H1 (cell line): ENCODE data around the gene TNFRSF8. TPM values are rescaled to one million over a fixed set of nuclear protein-coding genes. Genes with fewer than 3 reads are reported as not detected.

Experiments used
- CTCF ChIA-PET: fragments of 300-600 bp; sonication (Branson Sonifier 250); formaldehyde crosslinking; loops from one replicate; lab custom pipeline; 2021; ENCODE audit not compliant: partially characterized antibody; lab: Charles Lee
- POLR2A ChIA-PET: fragments of 300-600 bp; sonication (Branson Sonifier 250); formaldehyde crosslinking; loops from one replicate; lab custom pipeline; 2021; ENCODE audit warnings: inconsistent platforms; ENCODE audit not compliant: partially characterized antibody; lab: Charles Lee
- DNase-seq, 2 experiments: peaks; one replicate each; pipeline versions ENCODE4 v3.0.0 to v3.0.0-alpha.2; 2010 to 2022; ENCODE audit warnings: low spot score in 2 of 2, low read depth in 1 of 2, mixed read lengths in 1 of 2
- FAIRE-seq: peaks from 2 replicates; lab custom pipeline; 2011; peaks lifted over from hg19 to GRCh38; lab: Jason Lieb, UNC
- H2AFZ ChIP-seq: 2 replicates; pipeline ENCODE4 v1.8.1; 2012; ENCODE audit warnings: low read length, inconsistent platforms
- H2AK5ac ChIP-seq: 2 replicates; pipeline ENCODE4 v1.6.1; 2013; ENCODE audit warnings: low read depth, low read length
- H2BK120ac ChIP-seq: replicated peaks from 2 replicates; pipeline ENCODE3; 2013; ENCODE audit warnings: low read depth, low read length, inconsistent platforms
- H2BK12ac ChIP-seq: 2 replicates; pipeline ENCODE4 v1.6.1; 2013; ENCODE audit warnings: low read depth, low read length
- H2BK15ac ChIP-seq: 2 replicates; pipeline ENCODE4 v1.6.1; 2013; ENCODE audit warnings: low read length
- H2BK20ac ChIP-seq: 2 replicates; pipeline ENCODE4 v1.6.1; 2013; ENCODE audit warnings: low read length
- H2BK5ac ChIP-seq: 2 replicates; pipeline ENCODE4 v1.6.1; 2013; ENCODE audit warnings: low read depth, low read length
- H3K14ac ChIP-seq: 2 replicates; pipeline ENCODE4 v1.6.1; 2013; ENCODE audit warnings: inconsistent platforms; ENCODE audit not compliant: insufficient read length
- H3K18ac ChIP-seq: 2 replicates; pipeline ENCODE4 v1.6.1; 2013; ENCODE audit warnings: low read length; ENCODE audit errors: extremely low read depth
- H3K23ac ChIP-seq: 2 replicates; pipeline ENCODE4 v1.6.1; 2013; ENCODE audit warnings: inconsistent platforms; ENCODE audit not compliant: insufficient read length
- H3K23me2 ChIP-seq: 2 replicates; pipeline ENCODE4 v1.6.1; 2013; ENCODE audit warnings: low read depth, low read length
- H3K27ac ChIP-seq: 2 replicates; pipeline ENCODE4 v1.6.1; 2011; ENCODE audit warnings: low read depth, low read length, inconsistent platforms
- H3K27me3 ChIP-seq, 4 experiments: replicated peaks in 1 of 4; 1 replicate in 1 of 4; 2 replicates in 3 of 4; pipeline versions ENCODE4 v1.6.1 to v1.8.1; 2011 to 2013; ENCODE audit warnings: low read length in 3 of 4, mild to moderate bottlenecking in 3 of 4, inconsistent platforms in 2 of 4, mixed read lengths in 2 of 4, moderate library complexity in 1 of 4; ENCODE audit not compliant: control insufficient read depth in 3 of 4, insufficient read depth in 3 of 4; ENCODE audit errors: extremely low read depth in 1 of 4
- H3K36me3 ChIP-seq, 4 experiments: 2 replicates each; pipeline versions ENCODE4 v1.6.1 to v1.8.1; 2011 to 2013; ENCODE audit warnings: mild to moderate bottlenecking in 4 of 4, low read length in 3 of 4, moderate library complexity in 2 of 4, control low read depth in 1 of 4, inconsistent platforms in 1 of 4; ENCODE audit not compliant: insufficient read depth in 4 of 4, control insufficient read depth in 2 of 4
- H3K4ac ChIP-seq: replicated peaks from 2 replicates; pipeline ENCODE3; 2013; ENCODE audit warnings: low read length, low read depth, mixed read lengths, inconsistent platforms; ENCODE audit not compliant: insufficient read length
- H3K4me1 ChIP-seq, 4 experiments: replicated peaks in 1 of 4; 1 replicate in 1 of 4; 2 replicates in 3 of 4; pipeline versions ENCODE4 v1.6.1 to v1.8.1; 2011 to 2013; ENCODE audit warnings: low read length in 3 of 4, inconsistent platforms in 2 of 4, mixed read lengths in 1 of 4; ENCODE audit not compliant: insufficient read depth in 4 of 4, control insufficient read depth in 3 of 4
- H3K4me2 ChIP-seq, 2 experiments: 2 replicates each; pipeline versions ENCODE4 v1.6.1 to v1.8.1; 2011 to 2013; ENCODE audit warnings: low read depth in 2 of 2, low read length in 2 of 2, control low read depth in 1 of 2, inconsistent platforms in 1 of 2, mild to moderate bottlenecking in 1 of 2; ENCODE audit not compliant: insufficient read depth in 1 of 2
- H3K4me3 ChIP-seq, 4 experiments: fragments of 200-600, 300-600 bp in 1 of 4; sonication (generic), shearing (Covaris generic), sonication (Bioruptor Twin) in 1 of 4; 2 replicates each; pipeline versions ENCODE4 v1.5.1 to v1.8.1; 2011 to 2016; ENCODE audit warnings: low read length in 4 of 4, low read depth in 3 of 4, control low read depth in 2 of 4, inconsistent platforms in 2 of 4, mild to moderate bottlenecking in 2 of 4, mixed read lengths in 1 of 4, moderate library complexity in 1 of 4; ENCODE audit not compliant: insufficient read depth in 2 of 4; ENCODE audit errors: extremely low read depth in 1 of 4
- H3K56ac ChIP-seq: replicated peaks from 2 replicates; pipeline ENCODE3; 2013; ENCODE audit warnings: low read depth, mild to moderate bottlenecking, mixed read lengths, low read length, inconsistent platforms; ENCODE audit not compliant: insufficient read length
- H3K79me1 ChIP-seq: 2 replicates; pipeline ENCODE4 v1.6.1; 2013; ENCODE audit warnings: low read depth, low read length, control low read depth
- H3K79me2 ChIP-seq, 2 experiments: 2 replicates each; pipeline versions ENCODE4 v1.6.1 to v1.8.1; 2012 to 2013; ENCODE audit warnings: low read length in 2 of 2, mild to moderate bottlenecking in 2 of 2, inconsistent platforms in 1 of 2; ENCODE audit not compliant: insufficient read depth in 2 of 2, control insufficient read depth in 1 of 2
- H3K9ac ChIP-seq, 4 experiments: replicated peaks in 1 of 4; 1 replicate in 1 of 4; 2 replicates in 3 of 4; pipeline versions ENCODE4 v1.6.1 to v1.8.1; 2011 to 2013; ENCODE audit warnings: low read depth in 3 of 4, low read length in 3 of 4, control low read depth in 2 of 4, mild to moderate bottlenecking in 2 of 4, moderate library complexity in 2 of 4, inconsistent platforms in 1 of 4; ENCODE audit errors: extremely low read depth in 1 of 4
- H3K9me3 ChIP-seq, 2 experiments: 2 replicates each; pipeline versions ENCODE4 v1.6.1 to v1.8.1; 2012 to 2013; ENCODE audit warnings: mild to moderate bottlenecking in 2 of 2, moderate library complexity in 2 of 2, control low read depth in 1 of 2, inconsistent platforms in 1 of 2, low read depth in 1 of 2, low read length in 1 of 2, mixed read lengths in 1 of 2; ENCODE audit not compliant: insufficient read depth in 2 of 2
- H4K20me1 ChIP-seq, 2 experiments: replicated peaks in 1 of 2; 2 replicates each; pipeline versions ENCODE3 to v1.8.1; 2011 to 2013; ENCODE audit warnings: inconsistent platforms in 2 of 2, low read length in 2 of 2, mild to moderate bottlenecking in 1 of 2; ENCODE audit not compliant: insufficient read depth in 2 of 2, control insufficient read depth in 1 of 2
- H4K5ac ChIP-seq: 2 replicates; pipeline ENCODE4 v1.6.1; 2013; ENCODE audit warnings: low read length, low read depth, mixed read lengths, inconsistent platforms; ENCODE audit not compliant: insufficient read length
- H4K8ac ChIP-seq: 2 replicates; pipeline ENCODE4 v1.8.0; 2013; ENCODE audit warnings: mild to moderate bottlenecking, moderate library complexity, low read length, inconsistent platforms; ENCODE audit not compliant: insufficient read depth; ENCODE audit errors: extremely low read depth
- H4K91ac ChIP-seq: replicated peaks from 2 replicates; pipeline ENCODE3; 2013; ENCODE audit warnings: low read length, mixed read lengths, inconsistent platforms; ENCODE audit not compliant: insufficient read length
- ASH2L ChIP-seq: fragments of 200-600, 300-600 bp; sonication (generic); IDR thresholded peaks from one replicate; pipeline ENCODE4 v1.7.1; 2017; ENCODE audit warnings: low read length
- BACH1 ChIP-seq: IDR thresholded peaks from 2 replicates; pipeline ENCODE4 v1.6.1; 2012; ENCODE audit warnings: low read length, improper control_type of control experiment
- CBX8 ChIP-seq: fragments of 300-800, 300-1000 bp; sonication (generic); IDR thresholded peaks from 2 replicates; pipeline ENCODE4 v1.7.1; 2016; ENCODE audit warnings: low read depth, low read length, borderline replicate concordance
- CTBP2 ChIP-seq: IDR thresholded peaks from 2 replicates; pipeline ENCODE4 v1.7.0; 2011; ENCODE audit warnings: borderline replicate concordance, mild to moderate bottlenecking, moderate library complexity, mixed read lengths, low read length; ENCODE audit not compliant: insufficient read depth, insufficient read length
- GABPA ChIP-seq: IDR thresholded peaks from 2 replicates; pipeline ENCODE4 v1.6.1; 2011; ENCODE audit warnings: mild to moderate bottlenecking, low read length, moderate library complexity, borderline replicate concordance; ENCODE audit not compliant: insufficient read depth
- GTF2F1 ChIP-seq: IDR thresholded peaks from 2 replicates; pipeline ENCODE4 v1.6.1; 2012; ENCODE audit warnings: low read depth, low read length, improper control_type of control experiment, borderline replicate concordance
- KDM1A ChIP-seq: fragments of 200-600, 300-600 bp; sonication (generic); IDR thresholded peaks from 2 replicates; pipeline ENCODE4 v1.7.1; 2016; ENCODE audit warnings: mild to moderate bottlenecking, low read length, borderline replicate concordance
- KDM5A ChIP-seq: fragments of 200-600 bp; IDR thresholded peaks from 2 replicates; pipeline ENCODE4 v1.7.1; 2012; ENCODE audit warnings: mild to moderate bottlenecking, low read length, inconsistent platforms, mixed read lengths
- RNF2 ChIP-seq: fragments of 200-900, 300-1000 bp; sonication (generic); IDR thresholded peaks from 2 replicates; pipeline ENCODE4 v1.7.1; 2016; ENCODE audit warnings: borderline replicate concordance, low read depth, mild to moderate bottlenecking, antibody characterized with exemption, low read length; ENCODE audit not compliant: poor library complexity, severe bottlenecking; ENCODE audit errors: missing control alignments
- SP4 ChIP-seq: IDR thresholded peaks from 2 replicates; pipeline ENCODE4 v1.6.1; 2012; ENCODE audit warnings: low read length, inconsistent platforms
- SRF ChIP-seq: IDR thresholded peaks from 2 replicates; pipeline ENCODE4 v1.6.1; 2011; ENCODE audit warnings: mild to moderate bottlenecking, low read depth, low read length, moderate library complexity
- SUZ12 ChIP-seq: fragments of 200-600 bp; sonication (generic); IDR thresholded peaks from 2 replicates; pipeline ENCODE4 v1.6.1; 2012; ENCODE audit warnings: mild to moderate bottlenecking, inconsistent platforms, low read length, moderate library complexity, mixed read lengths
- TAF1 ChIP-seq: IDR thresholded peaks from 2 replicates; pipeline ENCODE4 v1.6.1; 2011; ENCODE audit warnings: mild to moderate bottlenecking, low read depth, low read length
- WGBS, 2 experiments: shearing (Covaris generic) in 1 of 2; methylation state at CpG; one replicate each; pipeline versions ENCODE4 v1.1.6 to v1.1.7; 2013 to 2015; ENCODE audit warnings: low lambda C conversion rate in 2 of 2, mixed read lengths in 2 of 2, inconsistent platforms in 1 of 2, low coverage in 1 of 2, missing lambda C conversion rate in 1 of 2; ENCODE audit not compliant: insufficient replicate concordance in 2 of 2, insufficient coverage in 1 of 2, insufficient read length in 1 of 2; ENCODE audit errors: extremely low coverage in 1 of 2, missing lambda C conversion rate in 1 of 2; 5-methylcytosine and 5-hydroxymethylcytosine counted together
- polyA plus RNA-seq, 7 experiments: library from polyadenylated mRNA; depleted of rRNA in 3 of 7; stranded (reverse) in 5 of 7; unstranded in 2 of 7; fragments of >200 nt in 5 of 7; fragments of 200-250 nt in 2 of 7; gene quantifications; 1 replicate in 5 of 7; 2 replicates in 1 of 7; 4 replicates in 1 of 7; pipeline versions ENCODE4 v1.2.1 to v1.2.3, GENCODE V29; 2011 to 2013; ENCODE audit warnings: missing spikeins in 2 of 7, mixed read lengths in 2 of 7
- total RNA-seq: library from RNA; stranded (reverse); fragmentation: NEBNext Ultra II Directional; extraction: Animal tissue kit (Norgen Biotek cat#: 25700); gene quantifications from 2 replicates; pipeline ENCODE4 v1.2.1, GENCODE V29; 2021
- TF ChIP-seq, protein P1 (sequence below): IDR thresholded peaks from 2 replicates; pipeline ENCODE4 v1.6.1; 2012; ENCODE audit warnings: inconsistent platforms

The TNFRSF8 gene
- total and polyA plus RNA-seq, 2 of the 8 experiments (the other 6 are each of a cell fraction or from before 2014, with no cell fraction given): 23.2 to 32.7 TPM

GRCh38 chr1:12060500-12060899, 2.6 kb upstream of the TNFRSF8 start:
- WGBS, 2 experiments: 97% methylated on average over 3 of the region's 3 CpGs; no CpG with 5 or more reads in 1 of the 2 experiments
- CTCF ChIA-PET: no interaction called here
- TF ChIP-seq SP4 (no peak), KDM5A (no peak), SUZ12 (no peak), SRF (no peak), GABPA (no peak), KDM1A (no peak), ASH2L (no peak), RNF2 (no peak), TAF1 (no peak), GTF2F1 (no peak), CBX8 (no peak), CTBP2 (no peak), BACH1 (no peak)
- TF ChIP-seq, protein P1, sequence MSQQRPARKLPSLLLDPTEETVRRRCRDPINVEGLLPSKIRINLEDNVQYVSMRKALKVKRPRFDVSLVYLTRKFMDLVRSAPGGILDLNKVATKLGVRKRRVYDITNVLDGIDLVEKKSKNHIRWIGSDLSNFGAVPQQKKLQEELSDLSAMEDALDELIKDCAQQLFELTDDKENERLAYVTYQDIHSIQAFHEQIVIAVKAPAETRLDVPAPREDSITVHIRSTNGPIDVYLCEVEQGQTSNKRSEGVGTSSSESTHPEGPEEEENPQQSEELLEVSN: no peak

More at GRCh38 chr1:12060500-12060899, 2.6 kb upstream of the TNFRSF8 start:
- peaks cover 0 to 18% of the 10 kb centered on the region in 2 experiments; a peak in 2 of 4 replicates for H3K79me2 ChIP-seq
- no peak overlapping the region for H3K4me3 ChIP-seq
- no peak overlapping the region for H2BK5ac ChIP-seq
- peaks cover 0 to 21% (median 12%) of the 10 kb centered on the region in 4 experiments; a peak in 6 of 7 replicates for H3K27me3 ChIP-seq
- no peak overlapping the region for H3K4ac ChIP-seq
- no peak overlapping the region for H3K9ac ChIP-seq
- H3K23ac ChIP-seq: no peak overlapping the region
- H4K5ac ChIP-seq: no peak overlapping the region
- no peak overlapping the region for H3K4me2 ChIP-seq
- no peak overlapping the region for H4K91ac ChIP-seq
- POLR2A ChIA-PET: no interaction called here
- H3K79me1 ChIP-seq: no peaks in the 10 kb centered on the region; the same call in 1 of the 2 replicates
- no peak overlapping the region for H2AFZ ChIP-seq
- DNase-seq (no peak), FAIRE-seq (no peak)
- no peak overlapping the region for H4K8ac ChIP-seq
- no peak overlapping the region for H3K18ac ChIP-seq
- no peaks in the 10 kb centered on the region for H4K20me1 ChIP-seq
- H2AK5ac ChIP-seq: no peak overlapping the region
- H3K36me3 ChIP-seq: no peaks in the 10 kb centered on the region
- H2BK20ac ChIP-seq: no peak overlapping the region
- H2BK12ac ChIP-seq: no peak overlapping the region
- H3K27ac ChIP-seq: no peak overlapping the region
- no peak overlapping the region for H3K14ac ChIP-seq
- H3K9me3 ChIP-seq: no peaks in the 10 kb centered on the region
- H2BK120ac ChIP-seq: no peak overlapping the region
- H3K23me2 ChIP-seq: peaks cover 15% of the 10 kb centered on the region
- H2BK15ac ChIP-seq: no peak overlapping the region
- no peak overlapping the region for H3K56ac ChIP-seq
- peaks cover 0 to 21% (median 13%) of the 10 kb centered on the region in 4 experiments; a peak in 6 of 7 replicates for H3K4me1 ChIP-seq
